Gastrocnemius medialis (tissue), 4 donors: Measurements from ENCODE around the gene SFMBT2.

Source experiments
- CTCF ChIP-seq, 5 experiments: fragments of 450-650 bp in 3 of 5; fragments of 200-600 bp in 2 of 5; sonication (generic) in 2 of 5; IDR thresholded peaks in 4 of 5; conservative IDR thresholded peaks in 1 of 5; 1 replicate in 4 of 5; 2 replicates in 1 of 5; pipeline ENCODE4 v1.5.1; 2016 to 2019; ENCODE audit warnings: antibody characterized with exemption in 5 of 5, mild to moderate bottlenecking in 3 of 5, moderate library complexity in 3 of 5
- POLR2A ChIP-seq, 2 donors: fragments of 450-650 bp; IDR thresholded peaks; one replicate each; pipeline ENCODE4 v1.6.1; 2017; ENCODE audit warnings: antibody characterized with exemption in 2 of 2, mild to moderate bottlenecking in 2 of 2, moderate library complexity in 2 of 2

GRCh38 chr10:7135188-7135587 is 275.6 kb downstream of the SFMBT2 start:
- no peak for TF ChIP-seq CTCF (IDR thresholded peaks at IDR 0.05 in 4 of 5, conservative IDR thresholded peaks at IDR 0.05 in 1 of 5)
- no peak for TF ChIP-seq POLR2A (IDR thresholded peaks at IDR 0.05)
